ENCODE data around the gene TCERG1L.
"Not testable (repeated sequence)": the region's sequence is repeated elsewhere in the genome, so short reads cannot be mapped to it uniquely, and the experiment has no call there.

Gene TCERG1L

DNA sequence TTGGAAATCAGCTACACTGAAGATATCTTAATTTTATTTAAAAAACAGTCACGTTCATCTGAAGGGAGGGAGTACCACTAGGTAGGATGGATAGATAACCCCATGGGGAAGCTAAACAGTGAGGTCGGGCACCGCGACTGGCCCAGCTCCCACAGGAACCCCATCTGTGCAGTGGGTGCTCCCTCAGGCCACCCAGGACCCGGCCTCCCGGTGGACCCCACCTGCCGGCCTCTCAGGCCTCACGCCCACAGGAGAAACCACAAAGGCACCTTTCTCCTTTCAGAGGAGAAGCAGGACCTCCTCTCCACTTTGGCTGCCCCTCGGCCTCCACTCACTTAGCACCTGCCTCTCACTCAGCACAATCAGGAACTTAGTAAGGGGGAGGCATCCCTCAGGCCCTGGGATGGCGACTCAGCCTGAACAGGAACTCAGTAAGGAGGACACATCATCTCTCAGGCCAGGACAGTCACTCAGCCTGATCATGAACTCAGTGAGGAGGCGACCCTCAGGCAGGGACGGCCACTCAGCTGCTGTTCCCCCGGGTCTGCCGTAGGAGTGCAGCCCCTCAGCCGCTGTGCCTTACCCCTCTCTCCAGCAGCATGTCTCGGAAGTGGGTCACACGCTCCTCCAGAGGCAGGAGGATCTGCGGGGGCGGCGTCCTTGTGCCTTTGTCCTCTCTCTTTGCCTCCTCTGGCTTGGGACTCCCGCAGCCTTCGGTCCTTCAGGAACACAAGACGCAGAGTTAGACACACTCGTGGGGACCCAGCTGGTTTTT lies 195.1 kb downstream of the TCERG1L start:
- DNase-seq: no peak

DNA sequence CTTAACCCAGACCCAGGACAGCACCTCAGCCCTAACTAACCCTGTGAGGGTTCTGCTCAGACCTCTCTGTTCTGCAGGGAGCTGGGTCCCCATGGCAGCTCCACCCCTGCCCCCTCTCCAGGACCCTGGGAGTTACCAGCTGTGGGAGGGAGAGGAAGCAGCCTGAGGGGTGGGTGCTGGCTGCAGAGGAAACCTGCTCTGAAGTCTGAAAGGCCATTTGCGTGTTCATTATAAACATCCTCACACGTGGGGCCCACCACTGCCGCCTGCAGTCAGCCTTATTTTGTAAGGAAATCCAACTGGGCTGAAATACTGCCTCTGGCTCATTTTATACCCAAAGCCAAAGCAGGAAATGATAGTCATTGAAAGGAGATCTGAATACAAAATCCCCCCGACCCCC lies 195.7 kb downstream of the TCERG1L start:
- no peak for DNase-seq

DNA sequence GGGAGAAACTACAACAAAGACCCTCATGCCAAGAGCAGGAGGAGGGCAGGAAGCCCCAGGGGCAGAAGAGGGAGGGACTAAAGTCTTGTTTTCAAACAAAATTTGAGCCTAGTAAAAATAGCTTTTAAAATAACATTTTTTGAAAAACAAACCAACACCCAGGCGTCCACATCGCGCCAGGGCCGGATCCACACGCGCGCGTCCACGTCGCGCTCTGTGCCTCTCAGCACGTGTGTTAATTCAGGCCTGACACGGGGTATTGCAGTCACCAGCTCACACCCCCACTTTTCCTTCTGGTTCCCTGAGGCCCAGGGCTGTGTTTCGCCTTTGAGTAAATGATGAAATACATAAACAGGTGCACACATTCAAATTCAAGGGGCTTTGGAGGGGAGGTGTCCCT lies 196.2 kb downstream of the TCERG1L start:
- DNase-seq: no peak

DNA sequence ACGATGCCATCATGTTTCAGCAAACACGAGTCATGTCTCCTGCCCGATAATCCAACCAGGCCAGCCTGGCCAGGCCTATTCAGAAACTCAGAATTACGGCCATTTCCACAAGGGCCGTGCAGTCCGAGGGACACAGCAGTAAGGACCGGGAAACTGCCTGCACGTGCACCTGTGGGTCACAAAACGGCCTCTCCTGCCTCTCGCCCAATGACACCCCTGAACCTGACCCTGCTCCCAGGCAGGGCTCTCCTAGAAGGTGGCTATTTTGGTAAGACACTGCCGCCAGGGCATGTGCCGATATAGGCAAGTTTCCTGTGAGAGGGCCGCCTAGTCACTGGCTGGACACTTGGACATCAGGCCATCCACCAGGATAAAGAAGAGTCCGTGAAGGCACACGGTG lies 196.7 kb downstream of the TCERG1L start:
- DNase-seq: no peak

DNA sequence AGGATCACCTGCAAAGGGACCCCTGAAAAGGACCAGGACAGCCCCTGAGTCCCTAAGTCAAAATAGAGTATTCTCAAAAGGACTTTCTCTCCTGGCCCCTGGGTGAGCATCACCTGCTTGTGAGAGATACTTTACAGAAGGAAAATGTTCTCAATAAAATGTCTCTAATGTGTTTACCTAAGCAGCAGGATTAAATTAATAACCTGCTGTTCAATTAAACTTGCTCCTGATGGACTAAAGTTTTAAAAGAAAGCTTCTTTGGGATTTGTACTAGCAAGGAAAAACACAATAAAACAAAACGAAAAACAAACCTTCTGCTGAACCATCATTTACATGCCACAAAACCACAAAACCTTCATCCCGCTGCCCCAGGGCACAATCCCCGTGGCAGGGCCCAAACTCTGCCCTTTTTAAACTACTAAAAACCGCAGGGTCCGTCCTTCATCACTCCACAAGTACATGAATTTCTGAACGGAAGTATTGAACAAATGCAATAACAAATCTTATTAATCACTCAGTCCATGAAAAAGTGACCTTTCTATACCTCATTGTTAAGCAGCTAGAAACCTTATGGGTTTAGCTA lies 197.7 kb downstream of the TCERG1L start:
- no peak for DNase-seq

DNA sequence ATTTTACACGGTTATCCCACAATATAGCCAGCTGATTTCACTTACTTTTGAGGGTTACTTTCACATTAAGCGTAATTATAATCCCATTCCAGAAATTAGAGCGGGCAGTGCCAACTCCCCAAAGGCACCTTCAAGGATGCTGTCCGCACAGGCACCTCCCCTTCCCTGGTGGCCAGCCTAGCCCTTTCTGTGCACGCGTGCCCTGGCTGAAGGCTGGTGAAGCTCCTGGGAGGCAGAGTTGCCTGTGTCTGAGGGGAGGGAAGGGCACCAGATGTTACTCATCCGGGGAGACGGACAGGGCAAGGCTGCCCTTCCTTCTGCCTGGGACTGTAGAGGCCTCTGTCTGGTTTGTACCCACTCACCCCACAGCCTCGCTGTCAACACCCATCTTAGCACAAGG lies 198.4 kb downstream of the TCERG1L start:
- DNase-seq: no peak

DNA sequence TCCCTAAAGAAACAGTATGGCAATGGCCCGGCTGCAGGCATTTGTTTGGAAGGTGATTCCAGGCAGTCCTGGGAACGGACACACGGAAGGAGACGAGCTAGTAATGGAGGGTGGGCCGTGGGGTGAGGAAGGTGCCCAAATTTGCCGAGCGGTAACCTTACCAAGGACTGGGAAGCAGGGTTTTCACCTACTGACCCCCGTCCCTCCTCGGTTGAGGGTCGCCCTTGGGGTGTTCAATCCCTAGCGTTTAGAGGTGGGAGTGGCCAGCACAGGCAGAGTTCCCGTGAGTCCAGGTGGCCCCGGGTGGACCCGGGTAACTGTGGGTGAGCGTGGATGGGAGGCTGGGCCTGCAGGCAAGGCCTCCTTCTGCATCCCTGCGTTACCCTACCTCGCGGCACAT lies 198.8 kb downstream of the TCERG1L start:
- DNase-seq: no peak

DNA sequence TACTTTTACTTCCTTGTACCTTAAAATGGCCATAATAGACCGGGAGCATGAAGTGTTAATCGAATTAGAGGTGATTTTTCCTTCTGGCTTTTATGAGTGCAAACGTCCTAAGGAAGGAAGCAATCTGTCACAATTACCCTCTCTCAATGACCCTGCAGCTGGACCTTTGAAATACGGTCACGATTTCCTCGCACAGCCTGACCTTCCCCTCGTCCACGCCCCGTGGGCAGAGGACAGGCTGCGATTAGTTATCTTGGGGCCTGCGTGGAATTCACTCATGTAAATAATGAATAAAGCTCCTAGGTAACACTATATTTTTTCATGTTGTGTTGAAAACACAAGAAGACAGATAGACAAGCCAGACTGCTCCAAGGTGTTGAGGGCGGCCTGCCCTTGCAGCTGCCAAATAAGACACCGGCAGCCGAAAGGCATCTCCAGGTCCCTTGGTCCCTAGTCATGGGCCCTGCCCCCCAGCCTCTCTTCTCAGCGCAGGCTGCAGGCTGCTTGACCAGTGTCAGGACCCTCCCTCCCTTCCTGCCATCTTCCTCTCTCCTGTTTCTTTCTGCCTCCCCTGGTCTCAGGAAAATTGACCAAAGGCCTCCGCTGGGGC lies 199.9 kb downstream of the TCERG1L start:
- DNase-seq: no peak

DNA sequence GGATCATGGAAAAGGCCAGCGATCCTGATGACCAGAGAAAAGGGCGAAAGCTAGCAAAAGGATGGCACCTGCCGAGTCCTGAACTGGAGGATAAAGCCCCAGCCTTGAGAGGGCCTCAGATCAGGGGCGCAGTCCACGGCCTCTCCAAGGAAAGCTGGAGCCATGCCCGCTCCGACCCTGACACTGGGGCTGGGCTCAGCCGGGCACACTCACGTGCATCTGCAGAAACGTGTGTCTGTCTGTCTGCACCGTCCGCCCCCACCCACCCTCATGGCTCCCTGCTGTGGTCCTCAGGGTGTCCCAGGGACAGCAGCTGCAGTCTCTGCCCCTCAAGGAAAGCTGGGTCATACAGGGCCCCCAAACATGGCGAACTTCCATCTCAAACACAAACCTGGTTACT lies 200.5 kb downstream of the TCERG1L start:
- no peak for DNase-seq

DNA sequence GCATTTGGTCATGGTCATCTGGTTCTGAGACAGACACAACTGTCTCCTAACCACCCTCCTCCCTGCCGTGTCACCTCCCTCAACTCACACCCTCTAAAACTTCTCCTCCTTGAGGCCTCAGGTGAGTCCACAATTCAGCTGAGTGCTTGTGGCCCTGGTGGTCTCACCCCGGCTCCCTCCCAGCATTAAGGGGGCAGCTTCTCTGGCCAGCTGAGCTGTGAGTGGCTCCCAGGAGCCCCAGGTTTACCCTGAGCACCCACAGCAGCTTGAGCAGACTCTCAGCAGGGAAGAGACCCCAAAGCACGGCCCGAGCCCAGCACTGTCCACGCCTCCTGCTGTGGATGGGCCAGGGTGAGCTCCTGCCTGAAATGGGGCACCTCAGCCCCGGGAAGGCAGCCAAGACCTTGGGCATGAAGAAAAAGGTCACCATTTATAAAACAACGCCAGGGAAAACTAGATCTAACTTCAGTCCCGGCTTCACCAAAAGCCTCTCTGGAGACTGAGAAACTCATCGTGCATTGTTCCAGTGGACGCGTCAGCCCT lies 201.2 kb downstream of the TCERG1L start:
- DNase-seq: no peak

DNA sequence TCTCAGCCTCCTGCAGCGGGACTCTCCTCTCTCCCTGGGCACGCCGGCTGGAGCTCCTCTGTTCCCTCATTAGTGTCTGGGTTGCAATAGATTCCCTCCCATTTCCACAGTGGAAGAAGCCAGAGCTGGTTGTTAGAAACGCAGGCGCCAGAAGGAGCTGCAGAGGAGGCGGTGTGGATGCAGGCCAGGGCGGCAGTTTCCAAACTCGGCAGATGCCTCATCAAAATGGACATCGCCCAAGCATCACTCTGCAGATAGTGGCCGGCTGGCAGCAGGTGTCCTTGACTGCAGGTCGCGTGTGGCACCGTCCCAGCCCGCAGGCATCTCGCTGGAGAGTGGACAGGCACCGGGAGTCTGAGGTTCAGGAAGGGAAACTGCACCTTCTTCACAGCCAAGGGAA lies 201.8 kb downstream of the TCERG1L start:
- DNase-seq: no peak

DNA sequence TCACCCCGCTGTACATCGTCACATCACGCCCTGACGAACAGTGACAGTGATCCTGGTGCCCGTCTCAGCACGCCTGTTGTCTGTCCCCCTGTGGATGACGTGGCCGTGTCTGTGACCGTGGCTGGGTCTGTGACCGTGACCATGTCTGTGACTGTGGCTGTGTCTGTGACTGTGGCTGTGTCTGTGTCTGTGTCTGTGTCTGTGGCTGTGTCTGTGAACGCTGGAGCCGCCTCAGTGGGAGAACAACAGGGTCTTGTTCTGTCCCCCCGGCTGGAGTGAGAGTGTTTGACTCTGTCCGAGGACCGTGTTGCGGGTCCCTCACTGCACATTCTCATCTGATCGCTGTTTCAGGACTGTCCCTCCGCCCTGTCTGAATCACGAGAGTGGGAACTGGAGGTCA lies 202.2 kb downstream of the TCERG1L start:
- DNase-seq: no peak

DNA sequence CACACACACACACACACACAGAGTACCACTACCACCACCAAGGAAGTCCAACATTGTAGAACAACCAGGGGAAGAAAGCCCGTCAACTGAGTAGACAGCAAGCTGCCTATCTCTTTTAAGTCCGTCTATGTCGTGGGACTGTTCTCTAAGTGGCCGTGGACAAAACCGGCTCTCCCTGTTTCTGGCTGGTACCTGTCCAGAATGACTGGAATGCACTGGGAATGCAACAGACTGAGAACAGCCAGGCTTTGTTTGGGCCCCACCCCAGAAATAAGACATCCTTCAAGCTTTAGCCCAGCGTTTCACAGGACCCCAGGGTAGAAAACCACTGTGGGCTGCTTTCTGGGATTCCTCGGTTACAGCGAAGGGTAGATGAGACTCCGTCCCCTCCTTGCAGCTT lies 203.6 kb downstream of the TCERG1L start:
- no peak for DNase-seq

DNA sequence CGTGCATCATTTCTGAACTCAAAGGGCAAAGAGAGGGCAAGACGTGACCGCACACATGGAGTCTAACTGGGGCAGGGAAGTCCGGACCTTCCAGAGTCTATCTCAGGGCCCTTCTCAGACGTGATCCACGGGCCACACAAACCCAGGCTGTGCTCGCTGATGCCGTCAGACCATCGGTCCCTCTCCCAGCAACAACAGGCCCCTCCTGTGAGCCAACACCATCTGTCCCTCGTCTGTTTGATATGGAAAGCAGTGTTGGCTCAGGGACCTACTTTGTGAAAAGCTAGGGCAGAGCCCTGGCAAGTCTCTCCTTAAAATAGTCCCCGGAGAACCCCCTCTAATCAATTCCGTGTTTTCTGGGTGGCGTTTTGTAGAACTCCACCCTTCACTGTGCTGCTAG lies 208.8 kb downstream of the TCERG1L start:
- no peak for DNase-seq

DNA sequence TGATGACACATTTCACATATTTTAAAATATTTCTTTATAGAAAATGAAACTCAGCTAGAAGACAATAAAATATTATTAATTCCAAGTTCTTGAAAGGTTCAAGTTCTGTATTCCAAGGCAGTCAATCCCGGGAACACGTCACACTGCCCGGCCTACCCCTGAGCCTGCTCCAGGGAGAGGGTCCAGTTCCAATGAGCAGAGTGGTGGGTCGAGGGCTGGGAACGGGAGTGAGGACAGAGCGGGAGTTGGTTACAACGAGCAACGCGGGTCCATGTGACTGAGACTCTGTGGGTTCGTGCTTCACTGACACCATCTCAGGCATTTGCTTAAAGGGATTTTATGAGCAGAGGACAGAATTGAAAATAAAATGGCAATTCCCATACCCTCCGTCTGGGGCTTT lies 209.4 kb downstream of the TCERG1L start:
- no peak for DNase-seq

DNA sequence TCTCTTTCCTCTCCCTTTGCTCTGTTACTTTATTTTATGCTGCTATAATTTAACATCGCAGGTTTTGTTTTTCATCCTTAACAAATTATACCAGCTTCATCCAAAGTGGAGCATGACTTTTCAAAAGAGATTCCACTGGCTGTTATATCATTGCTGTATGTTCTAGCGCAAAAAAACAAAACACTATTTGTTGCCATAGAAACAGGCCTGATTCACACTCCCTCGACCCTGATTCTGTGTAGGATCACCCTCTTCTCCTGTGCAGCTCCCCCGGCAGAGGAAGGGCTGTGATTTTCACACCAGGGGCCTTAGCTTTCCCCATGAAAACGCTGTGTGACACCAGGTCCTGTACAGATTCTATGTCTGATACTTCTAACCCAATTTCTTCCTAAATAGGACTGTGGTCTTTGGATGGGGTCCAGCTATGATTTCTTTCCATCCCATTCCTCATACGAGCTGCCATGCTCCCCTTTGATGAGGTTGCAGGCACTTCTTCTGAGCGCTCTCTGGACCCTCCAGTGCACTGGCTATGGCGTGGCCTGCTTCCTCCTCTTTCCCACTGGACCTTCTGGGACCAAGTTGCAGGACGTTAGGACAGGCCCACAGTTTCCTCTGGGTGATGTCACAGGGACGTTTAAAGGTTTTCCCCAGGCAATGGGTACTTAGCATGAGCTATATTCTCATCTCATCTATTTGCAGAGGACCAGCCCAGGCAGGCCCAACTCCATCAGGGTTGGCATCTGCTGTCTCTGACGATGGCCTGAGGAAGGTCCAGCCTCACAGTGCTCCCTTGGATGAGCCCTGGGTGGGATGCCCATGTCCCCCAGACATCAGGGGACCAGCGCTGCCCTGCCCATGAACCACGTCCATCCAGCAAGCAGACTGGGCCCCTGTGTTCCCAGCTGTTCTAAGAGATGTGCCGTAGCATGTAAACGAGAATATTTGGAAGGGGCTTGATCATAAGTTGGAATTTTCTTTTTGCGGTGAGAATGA lies 210.8 kb downstream of the TCERG1L start:
- not testable (repeated sequence) for DNase-seq

DNA sequence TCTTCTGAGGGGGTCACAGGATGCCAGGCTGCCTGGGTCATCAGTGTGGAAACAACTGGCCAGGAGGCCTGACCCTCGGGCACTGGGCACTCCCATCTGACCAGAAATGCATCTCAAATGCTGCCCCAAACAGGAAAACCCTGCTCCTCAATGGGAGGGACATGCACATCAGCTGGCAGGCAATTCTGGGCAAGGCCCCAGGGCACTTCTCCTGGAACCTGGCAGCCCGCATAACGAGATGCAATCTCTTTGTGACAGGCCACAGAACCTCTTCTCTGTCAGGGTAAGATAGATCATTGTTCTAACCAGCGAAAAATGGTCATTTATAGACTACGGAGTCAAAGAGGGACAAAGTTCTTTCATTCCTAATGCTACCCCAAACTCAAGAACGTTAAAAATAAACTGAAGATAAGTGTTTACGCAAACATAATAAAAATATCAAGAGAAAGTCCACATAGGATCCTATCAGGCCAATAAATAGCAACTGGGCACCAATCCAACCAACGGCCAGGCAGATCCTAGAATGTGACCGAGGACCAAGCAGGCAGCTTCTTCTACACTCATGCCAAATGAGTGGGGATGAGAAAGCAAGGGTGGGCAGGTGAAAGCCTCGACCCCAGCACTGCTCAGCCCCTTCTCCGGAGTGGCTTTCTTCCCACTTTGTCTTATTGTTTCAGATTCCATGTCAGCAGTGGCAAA lies 212.3 kb downstream of the TCERG1L start:
- no peak for DNase-seq

DNA sequence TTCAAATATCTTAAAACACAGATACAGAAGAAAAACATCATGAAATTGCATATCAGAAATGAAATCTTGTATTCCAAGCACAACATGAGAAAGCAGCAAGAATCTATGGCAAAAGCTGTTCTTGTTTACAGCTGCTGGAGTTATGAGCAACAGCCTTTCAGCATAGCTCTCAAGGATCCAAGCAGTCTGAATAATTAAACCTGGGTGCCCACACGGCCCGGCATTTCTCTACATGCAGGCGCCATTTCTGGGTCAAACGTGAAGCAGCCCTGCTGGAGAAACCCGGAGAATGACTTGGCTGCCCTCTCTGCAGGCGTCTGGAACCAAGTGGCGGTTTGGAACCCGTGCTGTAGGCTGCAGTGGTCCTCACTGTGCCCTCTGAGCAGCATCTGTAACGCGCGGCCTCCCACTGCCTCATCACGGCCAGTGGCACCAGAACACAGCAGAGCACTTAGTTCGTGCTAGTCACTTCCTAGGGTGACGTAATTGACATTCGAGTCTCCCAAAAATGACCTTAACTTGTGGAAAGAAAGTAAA lies 213.0 kb downstream of the TCERG1L start:
- no peak for DNase-seq

DNA sequence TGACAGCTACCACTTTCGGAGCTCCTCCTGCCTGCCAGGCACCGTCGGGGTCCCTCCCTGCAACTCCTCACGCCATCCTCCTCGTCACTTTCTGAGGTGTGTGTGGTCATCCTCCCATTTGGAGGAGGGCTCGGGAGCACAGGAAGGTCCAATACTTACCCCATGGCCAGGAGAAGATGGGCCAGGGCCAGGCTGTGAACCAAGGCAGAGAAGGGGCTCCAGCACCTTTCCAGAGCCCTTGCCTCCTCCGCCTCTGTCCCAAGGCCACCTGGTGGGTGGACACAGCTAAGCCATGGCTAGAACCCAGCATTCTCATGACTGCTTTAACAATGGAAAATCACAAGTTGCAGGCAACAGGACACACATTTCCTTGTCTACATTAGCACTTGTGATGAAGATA lies 215.5 kb downstream of the TCERG1L start:
- DNase-seq: no peak

DNA sequence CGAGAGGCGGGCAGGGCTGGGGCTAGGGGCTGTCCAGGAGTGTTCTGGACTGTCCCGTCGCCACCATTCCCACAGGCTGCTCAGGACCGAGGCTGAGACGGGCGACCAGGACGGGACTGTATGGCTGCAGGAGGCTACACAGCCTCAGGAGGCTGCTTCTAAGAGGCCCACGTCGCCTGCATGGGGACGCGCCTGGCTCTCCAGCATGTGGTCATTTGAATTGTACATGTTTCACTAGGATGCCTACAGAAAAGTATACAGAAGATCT lies 216.3 kb downstream of the TCERG1L start:
- DNase-seq: no peak

DNA sequence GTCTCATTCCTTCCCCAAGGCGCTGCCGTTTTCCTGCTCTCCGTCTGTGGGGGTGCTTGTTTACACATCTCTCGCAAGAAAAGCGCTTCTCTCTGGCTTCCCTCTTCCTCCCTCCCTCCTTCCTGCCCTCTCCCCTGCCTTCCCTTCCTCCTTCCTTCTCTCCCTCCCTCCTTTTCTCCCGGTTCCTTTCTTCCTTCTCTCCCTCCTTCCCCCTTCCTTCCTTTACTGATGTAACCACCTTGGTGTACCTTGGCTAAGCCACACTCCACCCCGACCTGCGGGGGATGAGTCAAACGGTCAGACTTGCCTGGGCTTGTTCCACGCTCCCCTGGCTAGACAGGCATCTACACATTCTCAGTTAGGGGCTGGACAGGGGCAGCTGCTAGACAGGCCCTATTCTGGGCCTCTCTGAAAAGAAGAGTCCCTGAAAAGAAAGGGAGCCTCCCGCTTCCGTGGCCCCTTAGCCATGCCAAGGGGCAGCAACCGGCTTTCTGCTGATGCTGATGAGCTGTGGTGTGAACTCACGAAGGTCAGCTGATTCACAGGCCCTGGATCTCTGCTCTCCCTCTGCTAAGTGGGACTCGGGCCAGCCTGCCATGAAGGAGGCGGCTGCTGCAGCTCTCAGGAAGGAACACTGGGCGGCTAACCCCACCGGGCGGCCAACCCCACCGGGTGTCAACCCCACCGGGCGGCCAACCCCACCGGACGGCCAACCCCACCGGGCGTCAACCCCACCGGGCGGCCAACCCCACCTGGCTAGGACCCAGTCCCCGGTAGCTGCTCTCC lies 216.8 kb downstream of the TCERG1L start:
- no peak for DNase-seq
